ENCODE results near the gene PLEKHF1.
A peak's percentile ranks its signal among the peaks of the same experiment; 100 is the strongest.

GRCh38 chr19:29714953-29715700, 49.9 kb downstream of the PLEKHF1 start, which contains the start of gene C19orf12:
- TF ChIP-seq, protein P1, sequence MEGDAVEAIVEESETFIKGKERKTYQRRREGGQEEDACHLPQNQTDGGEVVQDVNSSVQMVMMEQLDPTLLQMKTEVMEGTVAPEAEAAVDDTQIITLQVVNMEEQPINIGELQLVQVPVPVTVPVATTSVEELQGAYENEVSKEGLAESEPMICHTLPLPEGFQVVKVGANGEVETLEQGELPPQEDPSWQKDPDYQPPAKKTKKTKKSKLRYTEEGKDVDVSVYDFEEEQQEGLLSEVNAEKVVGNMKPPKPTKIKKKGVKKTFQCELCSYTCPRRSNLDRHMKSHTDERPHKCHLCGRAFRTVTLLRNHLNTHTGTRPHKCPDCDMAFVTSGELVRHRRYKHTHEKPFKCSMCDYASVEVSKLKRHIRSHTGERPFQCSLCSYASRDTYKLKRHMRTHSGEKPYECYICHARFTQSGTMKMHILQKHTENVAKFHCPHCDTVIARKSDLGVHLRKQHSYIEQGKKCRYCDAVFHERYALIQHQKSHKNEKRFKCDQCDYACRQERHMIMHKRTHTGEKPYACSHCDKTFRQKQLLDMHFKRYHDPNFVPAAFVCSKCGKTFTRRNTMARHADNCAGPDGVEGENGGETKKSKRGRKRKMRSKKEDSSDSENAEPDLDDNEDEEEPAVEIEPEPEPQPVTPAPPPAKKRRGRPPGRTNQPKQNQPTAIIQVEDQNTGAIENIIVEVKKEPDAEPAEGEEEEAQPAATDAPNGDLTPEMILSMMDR (conservative IDR thresholded peaks at IDR 0.05), result no peak
- peak; percentile 99 for TF ChIP-seq ZFX (IDR thresholded peaks at IDR 0.05)
